Measurements from ENCODE around the gene STRADA. TPM values are rescaled to one million over a fixed set of nuclear protein-coding genes. Genes with fewer than 3 reads are reported as not detected.

The STRADA gene
- total RNA-seq, 4 donors from 2014 or later, result 14.2 to 52.8 (median 40.4) TPM

DNA sequence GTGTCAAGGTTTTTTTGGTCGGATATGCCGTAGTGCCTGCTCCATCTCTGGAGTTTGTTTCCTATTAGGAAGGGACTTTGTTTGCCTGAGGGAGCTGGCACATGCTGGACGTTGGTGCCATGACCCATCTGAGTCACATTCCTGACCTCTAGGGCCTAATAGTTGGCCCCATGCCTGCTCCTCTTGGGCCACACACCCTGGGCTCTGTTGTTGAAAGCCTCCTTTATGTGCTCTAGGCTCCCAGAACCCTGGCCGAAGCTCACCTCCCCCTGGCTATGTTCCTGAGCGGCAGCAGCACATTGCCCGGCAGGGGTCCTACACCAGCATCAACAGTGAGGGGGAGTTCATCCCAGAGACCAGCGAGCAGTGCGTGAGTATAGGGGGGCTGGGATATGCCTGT lies 60.1 kb downstream of the STRADA start:
- Histone ChIP-seq H3K27me3 (no peaks in the 10 kb centered on the region), H3K4me3 (no peak overlapping the region), H3K27ac (no peak overlapping the region), H3K36me3 (peaks cover 0 to 55% (median 0%) of the 10 kb centered on the region in 3 donors), H3K9me3 (no peaks in the 10 kb centered on the region), H3K4me1 (peaks cover 0 to 2% (median 0%) of the 10 kb centered on the region in 4 donors)
- no peak for TF ChIP-seq POLR2A (IDR thresholded peaks at IDR 0.05)
- TF ChIP-seq, protein P1, sequence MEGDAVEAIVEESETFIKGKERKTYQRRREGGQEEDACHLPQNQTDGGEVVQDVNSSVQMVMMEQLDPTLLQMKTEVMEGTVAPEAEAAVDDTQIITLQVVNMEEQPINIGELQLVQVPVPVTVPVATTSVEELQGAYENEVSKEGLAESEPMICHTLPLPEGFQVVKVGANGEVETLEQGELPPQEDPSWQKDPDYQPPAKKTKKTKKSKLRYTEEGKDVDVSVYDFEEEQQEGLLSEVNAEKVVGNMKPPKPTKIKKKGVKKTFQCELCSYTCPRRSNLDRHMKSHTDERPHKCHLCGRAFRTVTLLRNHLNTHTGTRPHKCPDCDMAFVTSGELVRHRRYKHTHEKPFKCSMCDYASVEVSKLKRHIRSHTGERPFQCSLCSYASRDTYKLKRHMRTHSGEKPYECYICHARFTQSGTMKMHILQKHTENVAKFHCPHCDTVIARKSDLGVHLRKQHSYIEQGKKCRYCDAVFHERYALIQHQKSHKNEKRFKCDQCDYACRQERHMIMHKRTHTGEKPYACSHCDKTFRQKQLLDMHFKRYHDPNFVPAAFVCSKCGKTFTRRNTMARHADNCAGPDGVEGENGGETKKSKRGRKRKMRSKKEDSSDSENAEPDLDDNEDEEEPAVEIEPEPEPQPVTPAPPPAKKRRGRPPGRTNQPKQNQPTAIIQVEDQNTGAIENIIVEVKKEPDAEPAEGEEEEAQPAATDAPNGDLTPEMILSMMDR (IDR thresholded peaks at IDR 0.05), result no peak
- peak in 1 of 3 donors; percentile 31 for DNase-seq

DNA sequence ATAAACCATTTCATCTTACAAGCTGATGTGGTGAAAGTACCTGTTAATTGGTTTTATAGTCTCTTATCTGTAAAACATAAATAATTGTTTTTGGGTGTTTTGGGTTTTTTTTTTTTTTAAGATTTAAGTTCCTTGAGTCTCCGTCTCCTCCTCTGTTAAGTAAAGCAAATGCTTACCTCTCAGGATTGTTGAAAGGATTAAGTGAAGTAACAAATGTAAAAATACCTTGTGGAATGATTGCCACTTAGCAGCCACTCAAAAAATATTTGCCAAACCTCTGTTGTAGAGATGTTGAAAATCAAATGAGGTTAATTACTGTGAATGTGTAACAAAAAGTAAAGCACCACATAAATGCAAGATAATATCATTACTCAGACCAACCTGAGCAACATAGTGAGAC lies 60.9 kb downstream of the STRADA start:
- Histone ChIP-seq H3K4me3 (no peak overlapping the region), H3K27ac (no peak overlapping the region), H3K4me1 (peaks cover 0 to 11% (median 2%) of the 10 kb centered on the region in 4 donors), H3K36me3 (peaks cover 0 to 53% (median 0%) of the 10 kb centered on the region in 3 donors), H3K9me3 (no peaks in the 10 kb centered on the region), H3K27me3 (no peaks in the 10 kb centered on the region)
- TF ChIP-seq POLR2A (IDR thresholded peaks at IDR 0.05), result no peak
- TF ChIP-seq, protein P1 (IDR thresholded peaks at IDR 0.05), result no peak
- no peak for DNase-seq

DNA sequence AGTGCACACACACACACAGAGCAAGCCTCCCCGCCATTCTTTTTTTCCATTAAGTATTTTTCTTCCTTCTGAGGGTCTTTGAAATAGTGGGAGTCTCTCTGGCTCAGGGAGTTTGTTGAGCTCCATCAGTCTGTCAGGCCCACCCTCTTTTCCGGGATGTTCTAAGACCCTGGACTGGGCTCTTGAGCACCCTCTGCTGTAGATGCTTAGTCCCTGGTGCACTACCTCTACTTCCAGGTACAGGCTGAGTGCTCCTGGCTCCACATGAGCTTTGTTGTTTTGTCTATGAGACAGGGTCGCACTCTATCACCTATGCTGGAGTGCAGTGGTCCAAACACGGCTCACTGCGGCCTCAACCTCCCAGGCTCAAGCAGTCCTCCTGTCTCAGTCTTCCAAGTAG lies 62.4 kb downstream of the STRADA start:
- Histone ChIP-seq H3K9me3 (no peaks in the 10 kb centered on the region), H3K27ac (no peak overlapping the region), H3K27me3 (no peaks in the 10 kb centered on the region), H3K4me1 (peaks cover 0 to 25% (median 2%) of the 10 kb centered on the region in 4 donors), H3K4me3 (no peak overlapping the region), H3K36me3 (peaks cover 0 to 41% (median 0%) of the 10 kb centered on the region in 3 donors)
- DNase-seq, result peak in 1 of 3 donors; percentile 22
- no peak for TF ChIP-seq POLR2A (IDR thresholded peaks at IDR 0.05)
- TF ChIP-seq, protein P1 (IDR thresholded peaks at IDR 0.05), result no peak

DNA sequence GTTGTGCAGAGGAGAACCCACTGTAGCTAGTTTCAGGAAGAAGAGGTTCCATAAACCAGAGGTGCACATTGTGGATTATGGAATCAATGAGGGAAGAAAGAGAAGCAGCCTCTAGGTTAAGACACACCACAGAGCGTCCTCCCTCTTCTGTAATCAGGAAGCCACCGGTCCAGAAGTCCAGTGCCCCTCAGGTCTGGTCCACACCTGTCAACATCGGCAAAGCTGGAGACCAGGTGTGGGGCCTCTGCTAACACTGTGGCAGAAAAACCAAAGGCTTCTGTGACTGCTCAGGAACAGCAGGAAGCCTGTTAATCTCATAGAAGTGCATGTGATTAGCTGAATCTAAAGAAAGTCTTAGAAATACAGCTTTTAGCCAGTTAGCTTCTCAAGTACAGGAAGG lies 65.0 kb downstream of the STRADA start:
- peak in 1 of 3 donors; percentile 39 for DNase-seq
- Histone ChIP-seq H3K27ac (peak overlapping the region in 2 of 4 donors; percentile 68 to 76), H3K27me3 (no peaks in the 10 kb centered on the region), H3K4me3 (no peak overlapping the region), H3K4me1 (peaks cover 0 to 26% (median 2%) of the 10 kb centered on the region in 4 donors), H3K36me3 (peaks cover 0 to 22% (median 0%) of the 10 kb centered on the region in 3 donors), H3K9me3 (no peaks in the 10 kb centered on the region)
- no peak for TF ChIP-seq POLR2A (IDR thresholded peaks at IDR 0.05)
- TF ChIP-seq, protein P1 (IDR thresholded peaks at IDR 0.05), result no peak

DNA sequence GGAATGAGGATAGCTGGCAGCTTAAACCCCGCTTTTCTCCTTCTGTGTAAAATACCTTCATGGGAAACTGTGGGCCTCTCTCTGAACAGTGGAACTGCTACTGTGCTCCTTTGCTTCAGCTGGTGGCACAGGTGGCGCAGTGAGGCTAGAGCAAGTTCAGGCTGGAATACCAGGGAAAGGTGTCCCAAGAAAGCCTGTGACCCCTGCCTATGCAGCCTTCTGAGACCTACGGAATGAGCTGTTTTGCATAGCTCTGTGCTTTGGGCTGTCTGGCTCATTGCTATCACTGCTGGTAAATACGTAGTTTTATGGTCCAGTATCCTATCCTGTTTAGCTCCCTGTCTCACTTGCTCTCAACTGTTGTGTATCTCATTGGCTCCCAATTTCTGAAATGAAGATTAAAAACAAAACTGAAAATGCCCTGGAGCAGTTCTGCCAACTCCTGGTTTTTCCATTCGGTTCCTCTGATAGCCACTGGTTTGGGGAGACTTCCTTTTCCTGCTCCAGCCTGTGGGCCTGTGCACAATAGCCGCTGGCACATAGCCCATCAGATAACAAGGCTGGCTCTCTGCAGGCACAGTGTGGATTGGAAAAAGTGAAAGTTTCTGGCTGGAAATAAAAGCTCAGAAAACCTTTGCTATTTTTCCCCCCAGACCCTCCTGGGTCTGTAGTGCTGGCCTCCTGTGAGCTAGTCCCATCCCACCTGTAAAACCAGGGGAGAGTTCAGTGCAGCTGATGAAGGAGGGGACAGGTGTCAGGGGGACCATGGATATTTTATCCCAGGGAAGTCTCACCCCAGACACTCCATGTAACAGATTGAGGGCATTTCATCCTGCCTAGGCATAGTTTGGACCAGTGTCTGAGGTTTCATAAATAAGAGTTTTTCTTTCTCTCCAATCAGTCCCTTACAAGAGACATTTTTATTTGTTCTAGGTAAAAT lies 65.7 kb downstream of the STRADA start:
- Histone ChIP-seq H3K4me3 (peak overlapping the region in 1 of 4 donors; percentile 28), H3K27ac (peak overlapping the region; percentile 56 to 76 (median 68)), H3K27me3 (no peaks in the 10 kb centered on the region), H3K36me3 (peaks cover 0 to 19% (median 0%) of the 10 kb centered on the region in 3 donors), H3K9me3 (no peaks in the 10 kb centered on the region), H3K4me1 (peaks cover 0 to 26% (median 2%) of the 10 kb centered on the region in 4 donors)
- TF ChIP-seq, protein P1 (IDR thresholded peaks at IDR 0.05), result no peak
- TF ChIP-seq POLR2A (IDR thresholded peaks at IDR 0.05), result no peak
- peak; percentile 32 to 89 (median 76) for DNase-seq

Data from Peyer's patch (tissue), 4 donors.